Vagina (tissue), 2 donors: Measurements from ENCODE around the gene OTOGL.

Experiments used
- POLR2A ChIP-seq, 2 donors: fragments of 450-650 bp; IDR thresholded peaks; one replicate each; pipeline ENCODE4 v1.6.1; 2017; ENCODE audit warnings: antibody characterized with exemption in 2 of 2, mild to moderate bottlenecking in 2 of 2, moderate library complexity in 2 of 2
- POLR2AphosphoS5 ChIP-seq, 2 donors: sonication (generic); formaldehyde crosslinking; IDR thresholded peaks; one replicate each; pipeline ENCODE4 v1.9.0; 2017; ENCODE audit warnings: antibody characterized with exemption in 2 of 2, mild to moderate bottlenecking in 2 of 2, low read depth in 1 of 2; ENCODE audit not compliant: insufficient read depth in 1 of 2

- TF ChIP-seq POLR2A (IDR thresholded peaks at IDR 0.05) = no peak
- TF ChIP-seq POLR2AphosphoS5 (IDR thresholded peaks at IDR 0.05; ENCODE audit: insufficient read depth in 1 of 2, low read depth in 1 of 2) = no peak
Observed at GRCh38 chr12:80239867-80240266, 140.5 kb downstream of the OTOGL start.
